NCI-H510A (cell line): ENCODE measurements around the gene GDF9.
A peak's percentile ranks its signal among the peaks of the same experiment; 100 is the strongest.

Experiments used
- DNase-seq: peaks from one replicate; lab custom pipeline; 2025; lab: John Stamatoyannopoulos, UW

Gene GDF9

DNA sequence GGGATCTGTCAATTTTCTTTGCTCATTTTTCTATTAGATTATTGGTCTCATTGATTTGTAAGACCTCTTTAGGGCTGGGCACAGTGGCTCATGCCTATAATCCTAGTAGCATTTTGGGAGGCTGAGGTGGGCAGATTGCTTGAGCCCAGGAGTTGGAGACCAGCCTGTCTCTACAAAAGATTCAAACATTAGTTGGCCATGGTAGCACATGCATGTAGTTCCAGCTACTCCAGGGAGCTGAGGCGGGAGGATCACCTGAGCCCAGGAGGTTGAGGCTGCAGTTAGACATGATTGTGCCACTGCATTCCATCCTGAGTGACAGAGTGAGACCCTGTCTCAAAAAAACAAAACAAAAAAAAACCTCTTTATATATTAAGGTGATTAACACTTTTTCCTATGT lies 29.4 kb downstream of the GDF9 start:
- no peak for DNase-seq

DNA sequence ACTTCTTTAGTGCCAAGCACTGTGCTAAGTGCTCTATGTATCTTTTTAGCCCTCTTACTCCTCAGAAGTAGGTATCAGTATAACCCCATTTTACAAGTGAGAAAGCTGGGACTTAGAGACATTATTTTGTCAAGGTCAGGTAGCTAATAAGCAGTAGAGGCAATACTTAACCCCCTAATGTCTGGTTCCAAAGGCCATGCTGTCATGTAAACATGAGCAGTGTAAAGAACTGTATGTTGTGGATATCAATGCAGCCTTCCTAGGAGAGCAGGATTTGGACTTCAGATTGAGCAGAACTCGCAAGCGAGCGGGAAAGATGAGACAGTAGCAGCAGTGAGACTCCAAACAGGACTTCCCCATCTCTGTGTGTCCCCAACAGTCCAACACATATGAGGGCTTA lies 32.2 kb downstream of the GDF9 start:
- DNase-seq: no peak

DNA sequence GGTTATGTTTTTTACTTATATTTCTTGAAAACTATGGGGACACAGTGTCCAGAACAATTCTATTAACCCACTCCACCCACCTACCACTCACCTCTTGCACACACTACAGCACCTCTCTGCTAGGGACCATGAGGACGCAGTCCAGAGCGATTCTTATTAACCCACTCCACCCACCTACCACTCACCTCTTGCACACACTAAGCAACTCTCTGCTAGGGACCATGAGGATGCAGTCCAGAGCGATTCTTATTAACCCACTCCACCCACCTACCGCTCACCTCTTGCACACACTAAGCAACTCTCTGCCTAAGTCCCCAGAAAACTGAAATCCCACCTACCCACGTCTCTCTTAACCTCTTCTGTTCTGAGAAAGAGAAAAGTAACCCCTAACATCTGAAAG lies 33.7 kb downstream of the GDF9 start:
- DNase-seq: no peak

DNA sequence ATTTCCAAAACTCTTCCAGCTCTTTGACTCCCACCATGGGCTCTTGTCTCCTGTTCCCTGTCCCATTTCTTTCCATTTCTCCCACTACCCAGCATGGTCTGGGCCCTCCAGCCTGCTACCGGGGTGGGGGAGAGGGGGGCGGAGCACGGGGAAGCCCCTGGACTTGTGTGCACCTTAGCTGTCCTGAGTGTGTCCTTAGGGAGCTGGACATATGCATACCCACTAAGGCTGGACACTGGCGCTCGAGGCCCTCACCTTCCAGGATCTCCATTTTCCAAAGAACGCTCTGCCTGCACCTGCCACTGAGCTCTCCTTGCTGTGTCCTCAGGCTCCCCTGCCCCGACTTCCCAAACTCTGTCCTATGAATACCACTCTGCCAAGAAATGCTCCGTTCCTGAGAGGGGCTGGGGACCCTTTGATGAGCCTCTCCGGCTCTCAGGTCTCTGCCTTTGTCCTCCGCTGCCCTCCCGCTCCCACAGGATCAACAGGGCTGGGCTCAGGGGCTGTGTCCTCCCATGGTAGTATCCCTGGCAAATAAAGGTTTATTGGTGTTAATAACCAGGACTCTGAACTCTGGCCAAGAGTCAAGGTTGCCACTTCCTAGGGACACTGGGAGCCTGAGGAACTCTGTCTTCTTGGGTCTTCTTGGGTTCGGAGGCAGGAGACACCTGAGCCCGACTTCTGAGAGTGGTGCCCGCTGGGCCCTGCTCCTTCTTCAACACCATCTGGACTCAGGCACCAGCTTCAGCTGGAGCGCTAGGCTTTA lies 35.0 kb downstream of the GDF9 start:
- no peak for DNase-seq

DNA sequence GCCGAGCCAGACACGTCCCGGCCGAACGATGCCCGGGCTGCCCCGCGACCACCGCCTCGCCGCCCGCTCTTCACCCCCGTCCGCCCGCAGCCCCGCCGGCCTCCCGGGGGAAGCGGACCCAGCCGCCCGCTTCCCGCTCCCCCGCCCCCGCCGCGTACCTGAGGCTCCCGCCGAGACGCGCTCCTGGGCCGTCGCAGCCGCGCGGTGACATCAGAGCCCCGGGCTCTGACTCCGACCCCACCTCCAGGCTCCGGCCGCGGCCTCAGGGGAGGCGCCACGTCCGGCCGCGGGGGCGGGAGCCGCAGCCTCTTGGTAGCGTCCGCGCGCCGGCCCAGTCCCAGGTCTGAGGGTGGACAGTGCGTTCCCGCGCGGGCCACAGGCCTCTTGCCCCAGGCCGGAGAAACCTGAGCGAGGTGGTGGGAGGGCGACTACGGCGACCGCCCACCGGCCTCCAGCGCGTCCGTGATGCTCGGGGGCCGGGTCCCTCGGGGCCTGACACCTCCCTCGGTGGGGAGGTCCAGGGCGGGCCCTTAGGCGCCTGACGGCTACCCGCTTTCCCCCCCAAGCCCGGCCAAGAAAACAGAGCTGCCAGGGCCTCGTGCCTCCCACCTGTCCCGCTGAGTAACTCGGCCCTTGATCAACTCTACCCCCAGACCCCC lies 35.7 kb downstream of the GDF9 start, which contains the start of gene SHROOM1:
SHROOM1 (minus strand) TSS at position 212 of the 659 bp plus-strand sequence. CDS start 4,507 bp downstream, outside the sequence.
- peak; percentile 71 for DNase-seq

DNA sequence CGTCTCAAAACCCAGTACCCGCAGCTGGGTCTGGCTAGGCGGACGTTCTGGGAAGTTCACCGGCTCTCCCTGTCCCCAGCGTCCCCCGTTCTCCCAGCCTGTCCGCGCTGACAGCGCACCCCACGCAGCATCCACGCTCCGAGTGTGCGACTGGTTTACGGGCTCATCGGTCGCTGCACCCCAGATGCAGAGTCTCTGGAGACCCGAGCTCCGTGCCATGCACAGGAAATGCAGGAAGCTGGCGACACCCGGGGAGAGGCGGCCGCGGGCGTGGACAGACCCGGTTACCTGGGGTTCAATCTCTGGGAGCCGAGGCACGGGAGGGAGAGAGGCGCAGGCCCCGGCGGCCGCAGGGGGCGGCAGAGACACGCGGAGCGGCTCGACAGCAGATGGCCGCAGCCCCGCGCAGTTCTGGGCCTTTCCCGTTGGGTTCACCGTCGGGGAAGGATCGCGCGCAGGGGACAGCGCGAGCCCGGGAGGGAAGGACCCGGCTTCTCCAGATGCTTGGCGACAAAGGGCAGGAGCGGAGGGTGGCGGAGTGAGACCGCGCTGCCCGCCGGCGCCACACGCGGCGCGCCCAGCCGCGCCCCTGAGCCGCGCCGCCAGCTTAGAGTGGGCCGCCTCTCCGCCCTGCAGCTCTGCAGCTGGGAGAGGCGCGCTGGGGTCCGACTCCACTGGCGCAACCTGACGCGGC lies 36.4 kb downstream of the GDF9 start:
- DNase-seq: peak; percentile 66

DNA sequence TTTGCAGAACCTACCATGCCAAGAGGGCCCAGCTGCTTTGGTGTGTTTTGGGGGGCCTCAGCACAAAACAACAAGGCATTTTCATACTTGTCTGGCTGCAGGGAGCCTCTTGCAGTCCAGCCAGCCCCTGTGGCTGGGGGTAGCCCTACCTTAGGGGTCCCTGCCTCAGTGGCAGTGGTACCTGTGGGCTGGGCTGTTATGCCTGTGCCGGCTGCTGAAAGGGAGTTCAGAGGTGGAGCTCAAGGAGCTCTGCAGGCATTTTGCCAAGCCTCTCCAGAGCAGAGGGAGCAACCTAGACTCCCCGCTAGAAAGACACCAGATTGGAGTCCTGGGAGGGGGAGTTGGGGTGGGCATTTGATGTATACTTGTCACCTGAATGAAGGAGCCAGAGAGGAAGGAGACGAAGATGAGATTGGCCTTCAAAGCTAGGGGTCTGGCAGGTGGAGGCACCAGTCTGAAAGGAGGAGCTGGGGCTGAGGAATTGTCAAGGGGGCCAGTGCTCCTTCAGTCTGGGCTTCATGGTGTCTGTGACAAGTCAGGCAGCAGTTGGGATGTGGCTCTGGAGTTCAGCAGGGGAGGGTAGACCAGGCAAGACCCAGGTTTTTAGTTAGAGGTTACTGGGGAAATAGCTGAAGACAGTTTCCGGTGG lies 37.3 kb downstream of the GDF9 start:
- no peak for DNase-seq

DNA sequence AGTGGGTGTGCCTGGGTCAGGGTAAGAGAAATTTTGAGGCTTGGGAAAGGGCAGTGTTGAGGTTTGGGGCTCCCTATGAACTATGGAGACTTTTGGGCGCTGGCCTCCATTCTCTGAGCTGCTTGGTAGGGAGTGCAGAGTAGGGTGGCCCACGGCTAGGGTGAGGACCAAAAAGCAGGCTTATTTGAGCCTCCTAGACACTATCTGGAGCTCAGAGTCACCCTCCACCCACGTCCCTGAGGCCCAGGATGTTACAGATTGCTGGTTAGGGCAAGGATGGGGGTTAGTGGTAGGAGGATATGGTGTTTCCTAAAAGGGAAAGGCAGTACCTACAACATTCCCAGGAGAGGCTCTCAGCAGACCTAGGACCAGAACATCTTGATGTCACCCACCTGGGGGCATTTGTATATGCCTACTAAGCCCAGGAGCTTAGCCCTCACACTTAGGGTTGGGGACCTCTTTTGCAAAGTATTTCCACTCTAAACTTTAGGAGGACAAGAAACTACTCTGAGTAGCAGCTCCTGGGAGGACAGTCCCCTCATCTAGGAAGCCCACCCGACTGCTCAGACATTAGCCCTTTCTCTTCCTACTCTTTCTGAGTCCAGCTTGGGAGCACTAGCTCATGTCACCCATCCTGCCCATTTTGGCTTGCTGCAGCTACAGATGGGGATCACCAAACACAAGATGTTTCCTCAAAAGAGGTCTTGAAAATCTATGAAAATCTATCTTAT lies 38.2 kb downstream of the GDF9 start:
- DNase-seq: no peak

DNA sequence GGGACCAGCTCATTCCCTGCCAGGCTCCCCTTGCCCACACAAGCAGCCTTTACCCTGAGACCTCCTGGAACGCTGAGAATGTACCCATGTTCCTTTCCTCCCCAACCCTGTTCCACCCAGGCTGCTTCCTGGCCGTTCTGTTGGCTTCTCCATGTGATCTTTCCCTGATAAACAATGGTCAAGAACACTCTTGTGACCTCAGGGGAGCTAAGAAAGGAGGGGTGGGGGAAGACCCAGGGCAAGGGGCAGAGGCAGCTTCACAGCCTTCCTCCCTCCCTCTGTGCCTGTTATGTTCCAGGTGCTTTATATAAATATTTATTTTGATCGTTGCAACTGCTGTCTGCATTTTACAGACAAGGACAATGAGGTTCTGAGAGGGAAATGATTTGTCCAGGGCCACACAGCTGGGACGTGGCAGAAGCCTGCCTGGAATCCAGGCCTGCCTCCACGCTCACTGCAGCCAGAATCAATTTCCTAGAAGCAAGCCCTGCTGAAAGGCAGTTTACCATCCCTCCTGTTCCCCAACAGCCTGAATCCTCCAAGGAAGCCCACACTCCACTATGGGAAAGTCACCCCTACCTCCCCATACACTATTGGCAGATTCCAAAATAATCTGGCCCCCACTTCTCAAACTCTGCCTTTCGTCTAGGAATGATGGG lies 39.7 kb downstream of the GDF9 start:
- DNase-seq: no peak

DNA sequence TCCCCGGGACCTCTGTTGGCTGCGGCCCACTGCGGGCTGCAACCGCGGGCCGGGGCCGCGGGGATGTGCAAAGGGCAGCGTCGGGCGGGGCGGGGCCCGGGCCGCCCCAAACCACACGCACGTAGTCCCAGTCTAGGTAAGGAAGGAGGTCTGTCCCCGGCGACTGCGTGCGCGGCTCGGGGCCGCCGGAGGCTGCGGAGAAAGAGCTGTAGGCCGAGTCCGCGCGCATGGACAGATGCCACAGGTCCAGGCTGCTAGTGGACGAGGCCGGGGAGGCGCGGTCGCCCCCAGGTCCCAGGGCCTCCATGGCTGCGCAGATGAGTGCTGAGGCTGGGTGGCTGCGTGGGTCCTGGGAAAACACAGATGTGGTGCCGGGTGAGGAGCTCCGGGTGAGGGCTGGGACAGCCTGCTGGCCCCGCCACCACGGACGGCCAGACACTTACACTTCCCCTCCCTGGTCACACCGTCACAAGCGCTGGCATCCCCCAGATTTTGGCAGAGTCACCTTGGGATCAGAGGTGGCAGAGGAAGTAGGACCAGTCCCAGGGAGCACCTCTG lies 40.4 kb downstream of the GDF9 start:
- DNase-seq: no peak

DNA sequence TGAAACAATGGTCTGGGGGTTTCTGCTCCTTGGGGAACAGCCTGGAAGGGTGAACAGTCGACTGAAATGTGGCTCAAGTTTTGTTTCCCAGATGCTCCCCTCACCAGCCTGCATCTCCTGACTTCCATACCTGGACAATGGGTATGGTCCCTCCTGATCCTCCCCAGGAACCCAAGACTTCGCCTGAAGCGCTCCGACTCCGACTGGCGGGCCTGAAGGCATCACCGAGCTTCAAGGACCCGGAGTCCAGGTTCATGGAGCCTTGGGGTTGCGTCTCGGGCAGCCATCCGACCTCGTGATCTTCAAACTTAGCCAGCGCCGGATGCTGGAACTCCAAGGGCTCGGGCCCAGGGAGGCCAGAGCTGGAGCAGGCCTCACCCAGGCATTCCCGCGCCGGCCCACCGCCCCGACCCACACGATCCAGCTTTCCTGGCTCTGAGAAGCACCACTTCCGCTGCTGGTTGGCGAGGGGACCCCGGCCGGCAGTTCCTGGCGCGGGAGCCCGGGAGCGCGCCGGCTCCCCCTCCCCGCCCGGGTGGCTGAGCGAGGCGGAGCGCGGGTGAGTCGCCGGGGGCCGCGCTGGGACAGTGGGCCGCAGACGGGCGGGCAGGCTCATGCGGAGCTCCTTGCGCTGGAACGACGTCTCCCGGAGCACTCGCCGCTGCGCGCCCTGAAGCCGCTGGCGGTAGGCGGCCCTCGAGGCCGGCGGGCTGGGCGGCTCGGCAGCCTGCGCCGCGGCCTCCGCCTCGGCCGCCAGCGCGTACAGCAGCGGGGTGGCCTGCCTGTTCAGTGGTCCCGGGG lies 41.0 kb downstream of the GDF9 start:
- DNase-seq: no peak

DNA sequence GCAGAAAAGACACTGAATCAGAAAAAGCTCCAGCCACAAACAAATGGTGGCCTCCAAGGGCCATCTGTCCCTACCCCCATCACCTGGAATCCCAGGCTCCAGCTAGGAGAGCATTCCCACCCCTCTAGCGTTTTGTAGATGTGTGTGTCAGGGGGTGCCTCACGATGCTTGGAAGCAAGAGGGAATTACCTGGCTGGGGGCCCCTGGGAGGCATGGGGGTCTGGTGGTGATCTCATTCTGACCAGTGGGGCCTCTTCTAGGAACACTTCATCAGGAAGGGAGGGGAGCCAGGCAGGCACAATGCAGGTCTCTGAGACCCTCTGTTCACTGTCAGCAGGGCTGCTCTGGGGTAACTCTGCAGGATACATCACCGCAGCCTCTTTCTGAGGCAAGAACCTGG lies 41.8 kb downstream of the GDF9 start:
- no peak for DNase-seq

DNA sequence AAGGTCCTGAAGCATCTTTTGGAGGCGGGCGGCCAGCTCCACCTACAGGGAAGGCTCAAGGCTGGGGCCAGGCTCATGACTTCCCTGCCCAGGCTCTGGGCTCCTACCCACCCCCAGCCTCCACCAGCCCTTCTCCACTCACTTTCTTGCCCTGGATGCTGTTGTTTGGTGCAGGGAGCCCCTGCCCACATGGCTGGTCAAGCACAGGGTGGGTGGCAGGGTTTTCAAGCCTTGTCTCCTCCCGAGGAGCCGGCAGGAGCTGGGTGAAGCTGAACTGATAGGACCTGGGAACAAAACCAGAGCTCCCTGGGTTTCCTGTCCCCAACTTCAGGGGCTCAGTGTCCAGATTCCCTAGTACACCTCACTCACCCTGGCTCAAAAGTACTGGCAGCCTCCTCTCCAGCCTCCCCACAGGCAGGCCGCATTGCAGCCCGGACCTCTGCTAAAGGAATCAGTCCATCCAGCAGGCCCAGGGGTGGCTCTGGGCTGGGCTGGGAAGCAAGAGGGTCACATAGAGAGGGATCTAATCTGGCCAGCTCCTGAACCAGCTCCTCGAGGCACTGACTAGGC lies 42.7 kb downstream of the GDF9 start:
- DNase-seq: no peak

DNA sequence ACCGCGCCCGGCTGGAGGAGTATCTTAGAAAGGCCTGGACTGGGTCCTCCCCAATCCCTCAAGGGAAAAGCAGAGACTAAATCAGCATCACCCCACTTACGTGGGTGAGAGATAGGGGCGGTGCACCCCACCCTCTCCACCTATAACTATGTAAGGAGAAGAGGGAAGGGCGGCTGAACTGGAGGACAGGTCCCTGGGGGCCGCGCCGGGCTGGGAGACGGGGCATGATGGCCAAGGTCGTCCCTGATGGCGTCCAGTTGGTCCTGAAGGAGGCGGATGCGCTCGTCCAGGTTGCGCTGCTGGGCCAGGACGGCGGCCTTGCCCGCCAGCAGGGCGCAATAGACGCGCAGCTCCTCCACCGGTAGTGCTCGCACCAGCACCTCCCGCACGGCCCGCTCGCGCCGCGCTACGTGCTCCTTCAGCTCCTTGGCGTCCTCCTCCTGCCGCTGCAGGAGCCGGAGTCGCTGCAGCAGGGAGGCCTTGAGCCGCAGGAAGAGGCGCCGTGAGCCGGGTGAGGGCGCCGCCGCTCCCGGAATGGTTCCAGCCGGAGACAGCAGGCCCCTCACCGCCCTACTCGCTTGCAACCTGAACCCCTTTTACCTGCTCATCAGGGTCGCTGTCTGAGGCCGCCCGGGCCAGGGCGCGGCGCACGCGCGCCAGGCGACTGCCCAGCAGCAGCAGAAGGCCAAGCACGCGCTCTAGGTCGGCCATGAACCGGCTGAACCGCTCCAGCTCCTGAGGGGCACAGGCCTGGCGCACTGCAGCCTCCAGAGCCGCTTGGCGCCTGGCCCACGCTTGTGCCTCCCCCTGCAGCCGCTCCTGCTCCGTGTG lies 43.4 kb downstream of the GDF9 start:
- DNase-seq: no peak

DNA sequence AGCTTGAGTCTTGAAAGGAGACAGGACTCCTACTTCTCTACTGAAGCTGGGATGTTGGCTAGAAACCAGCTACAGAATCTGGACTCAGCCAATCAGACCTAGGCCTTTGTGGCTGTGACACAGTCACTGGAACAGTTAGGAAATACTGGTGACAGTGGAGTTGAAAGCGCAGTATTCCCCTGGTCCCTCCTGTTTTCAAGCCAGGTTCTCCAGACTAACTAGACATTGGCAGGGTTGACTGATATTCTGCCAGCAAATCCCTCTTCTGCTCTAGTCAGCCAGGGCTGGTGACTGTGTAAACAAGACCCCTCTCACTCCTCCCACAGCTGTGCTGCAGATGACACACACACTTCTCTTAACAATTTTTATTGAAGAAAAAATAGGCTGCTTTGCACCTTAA lies 44.5 kb downstream of the GDF9 start:
- no peak for DNase-seq

DNA sequence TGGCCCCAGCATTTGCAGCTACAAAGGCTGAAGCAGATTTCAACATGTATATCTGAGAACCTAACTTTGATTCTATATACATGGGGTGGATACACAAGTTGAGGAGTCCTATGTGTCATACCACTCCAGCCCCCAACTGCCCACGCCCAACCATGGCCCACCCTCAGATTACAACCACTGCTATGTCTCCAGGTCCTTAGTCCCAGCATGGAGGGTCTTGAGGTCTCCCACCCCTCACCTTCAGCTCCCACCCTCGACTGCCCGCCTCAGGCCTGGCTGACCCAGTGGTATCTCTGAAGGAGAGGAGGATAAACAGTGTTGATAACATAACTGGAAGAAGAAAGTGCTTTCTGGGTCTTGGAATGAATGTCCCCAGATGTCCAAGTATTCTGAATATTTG lies 44.9 kb downstream of the GDF9 start:
- no peak for DNase-seq

DNA sequence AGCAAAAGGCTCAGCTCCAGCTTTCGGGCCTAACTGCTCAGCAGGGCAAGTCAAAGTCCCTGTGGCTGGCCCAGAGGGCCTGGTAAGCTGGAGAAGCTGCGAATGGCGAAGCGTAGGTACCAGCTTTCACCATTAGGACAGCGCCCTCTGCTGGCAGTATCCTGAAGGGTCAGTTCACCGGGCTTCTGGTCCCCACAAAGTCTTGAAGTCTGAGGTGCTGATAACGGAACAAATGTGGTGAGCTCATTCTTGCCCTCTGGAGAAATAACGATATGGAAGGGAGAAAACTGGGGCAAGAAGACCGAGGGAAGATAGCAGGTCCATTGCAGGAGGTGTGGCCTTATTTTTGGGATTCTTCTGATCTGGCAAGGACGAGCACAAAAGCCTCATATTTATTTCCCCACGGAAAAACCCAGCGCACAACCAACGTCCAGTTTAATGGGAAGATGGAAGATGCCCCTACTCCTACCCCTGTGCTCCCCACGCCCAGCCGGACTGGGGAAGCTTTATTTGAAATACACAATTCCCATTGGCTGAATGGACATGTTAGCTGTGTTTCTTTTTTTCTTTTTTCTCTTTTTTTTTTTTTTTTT lies 46.0 kb downstream of the GDF9 start:
- DNase-seq: peak; percentile 58

DNA sequence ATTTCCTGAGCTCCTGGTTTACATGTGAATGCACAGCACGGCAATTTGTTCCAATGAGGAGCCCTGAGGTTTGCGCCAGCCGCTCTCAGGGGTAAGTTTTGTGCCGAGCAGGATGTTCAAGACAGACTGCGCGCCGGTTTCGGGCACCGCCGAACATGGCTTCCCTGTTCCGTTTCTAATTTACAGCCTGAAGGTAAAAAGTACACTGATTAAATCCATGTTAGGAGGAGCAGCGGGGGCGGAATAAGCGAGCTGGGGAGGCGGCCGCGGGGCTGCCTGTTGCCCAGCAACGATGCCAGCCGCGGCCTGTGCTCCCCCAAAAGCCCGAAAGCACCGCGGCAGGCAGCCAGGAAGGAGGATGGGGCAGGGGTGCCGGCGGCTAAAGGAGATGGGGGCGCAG lies 46.8 kb downstream of the GDF9 start:
- DNase-seq: no peak

DNA sequence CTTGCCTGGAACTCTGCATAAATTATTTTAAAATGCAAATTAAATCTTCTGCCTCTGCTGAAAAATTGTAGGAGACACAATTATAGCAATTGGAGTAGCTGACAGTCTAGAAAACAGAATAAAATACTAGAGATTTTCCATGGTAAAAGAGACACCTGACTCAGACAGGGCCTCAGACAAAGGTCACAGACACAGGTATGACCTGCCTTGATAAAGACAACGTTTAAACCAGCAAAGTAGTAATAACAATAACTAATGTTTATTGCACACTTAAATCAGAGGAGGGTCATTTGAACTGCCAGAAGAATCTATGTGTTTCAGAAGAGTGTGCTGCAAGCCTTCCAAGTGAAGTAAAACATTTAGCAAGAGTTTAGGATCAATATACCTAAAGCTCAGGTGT lies 49.3 kb downstream of the GDF9 start:
- no peak for DNase-seq
